Measurements from ENCODE around the gene CLSTN3. TPM values are rescaled to one million over a fixed set of nuclear protein-coding genes. Genes with fewer than 3 reads are reported as not detected.
A peak's percentile ranks its signal among the peaks of the same experiment; 100 is the strongest.

CLSTN3 gene
- total RNA-seq, 1 experiment from 2014 or later, result 40.2 TPM

GRCh38 chr12:7143564-7143963, 13.4 kb downstream of the CLSTN3 start:
- no peaks in the 10 kb centered on the region for H3K4me1 Mint-ChIP-seq (ENCODE audit: low read depth, unreplicated experiment)
- H3K27me3 Mint-ChIP-seq (ENCODE audit: insufficient read depth, unreplicated experiment), result no peaks in the 10 kb centered on the region
- peaks cover 17% of the 10 kb centered on the region for H3K36me3 Mint-ChIP-seq (ENCODE audit: insufficient read depth, unreplicated experiment)
- H3K27ac Mint-ChIP-seq (ENCODE audit: unreplicated experiment), result no peak overlapping the region
- no peaks in the 10 kb centered on the region for H3K36me3 ChIP-seq (ENCODE audit: control insufficient read depth, insufficient read depth, low read length)
- H3K4me3 Mint-ChIP-seq (ENCODE audit: unreplicated experiment), result no peak overlapping the region
- no peaks in the 10 kb centered on the region for H3K27me3 ChIP-seq (replicated peaks; ENCODE audit: control insufficient read depth, insufficient read depth, low read length)
- CTCF ChIA-PET, result interaction anchor here (0.8 to 2.0 kb wide), 3 partner anchors 12 to 83 kb away, joined by 3 to 9 read pairs (median 6); partner anchors contain the start of gene C1S
- no peaks in the 10 kb centered on the region for H3K4me1 ChIP-seq
- H3K4me3 ChIP-seq (ENCODE audit: low read depth, low read length), result no peak overlapping the region
- intact Hi-C loops (cut with micrococcal nuclease; ENCODE audit: unreplicated experiment), result no loop called here
- no peaks in the 10 kb centered on the region for H3K9me3 ChIP-seq
- H3K9me3 Mint-ChIP-seq (ENCODE audit: unreplicated experiment), result no peaks in the 10 kb centered on the region
- DNase-seq, result no peak
- POLR2A ChIA-PET, result no interaction called here
- no peak for TF ChIP-seq CTCF (IDR thresholded peaks at IDR 0.05; ENCODE audit: insufficient read depth in 1 of 2, low read depth in 1 of 2, low read length in 1 of 2, severe bottlenecking in 1 of 2, unreplicated experiment in 1 of 2)
- no TSS peak for BruUV-seq (replicated peaks)

GRCh38 chr12:7144414-7145120, 14.4 kb downstream of the CLSTN3 start:
- TF ChIP-seq CTCF (IDR thresholded peaks at IDR 0.05; ENCODE audit: insufficient read depth in 1 of 2, low read depth in 1 of 2, low read length in 1 of 2, severe bottlenecking in 1 of 2, unreplicated experiment in 1 of 2), result peak; percentile 61 to 65
- Histone ChIP-seq H3K9me3 (no peaks in the 10 kb centered on the region), H3K4me3 (ENCODE audit: low read depth, low read length) (no peak overlapping the region), H3K36me3 (ENCODE audit: control insufficient read depth, insufficient read depth, low read length) (no peaks in the 10 kb centered on the region), H3K27me3 (replicated peaks; ENCODE audit: control insufficient read depth, insufficient read depth, low read length) (no peaks in the 10 kb centered on the region), H3K4me1 (no peaks in the 10 kb centered on the region)
- Mint-ChIP-seq H3K4me1 (ENCODE audit: low read depth, unreplicated experiment) (no peaks in the 10 kb centered on the region), H3K36me3 (ENCODE audit: insufficient read depth, unreplicated experiment) (peaks cover 11% of the 10 kb centered on the region), H3K9me3 (ENCODE audit: unreplicated experiment) (no peaks in the 10 kb centered on the region), H3K4me3 (ENCODE audit: unreplicated experiment) (no peak overlapping the region), H3K27me3 (ENCODE audit: insufficient read depth, unreplicated experiment) (no peaks in the 10 kb centered on the region), H3K27ac (ENCODE audit: unreplicated experiment) (no peak overlapping the region)
- peak; percentile 34 to 42 for DNase-seq
- intact Hi-C loops (cut with micrococcal nuclease; ENCODE audit: unreplicated experiment), result loop anchor here (1.0 kb wide), 1 partner anchor 84 kb away; the partner anchor contains the start of gene C1S
- no TSS peak for BruUV-seq (replicated peaks)
- ChIA-PET POLR2A (no interaction called here), CTCF (interaction anchor here (0.5 to 2.0 kb wide), 7 partner anchors 11 to 198 kb away, joined by 3 to 9 read pairs (median 3); partner anchors contain the start of gene C1S)

DNA sequence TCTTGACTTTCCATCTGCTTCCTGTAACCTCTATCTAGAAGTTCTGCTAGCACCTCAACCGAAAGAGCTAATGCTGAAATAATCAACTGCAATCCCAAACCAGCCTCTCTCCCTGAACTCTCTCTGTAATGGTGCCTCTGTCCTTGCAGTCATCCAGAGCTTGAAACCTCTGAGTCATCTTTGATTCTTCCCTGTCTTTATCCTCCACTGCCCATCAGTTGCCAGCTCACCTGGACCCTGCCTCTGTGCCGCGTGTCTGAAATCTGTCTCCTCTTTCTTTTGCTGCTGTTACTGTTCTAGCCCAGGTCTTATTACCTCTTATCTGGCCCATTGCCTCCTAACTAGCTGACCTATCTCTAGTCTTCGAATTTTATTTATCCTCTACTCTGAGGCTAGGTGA, 15.5 kb downstream of the CLSTN3 start:
- H3K27me3 ChIP-seq (replicated peaks; ENCODE audit: control insufficient read depth, insufficient read depth, low read length), result no peaks in the 10 kb centered on the region
- TF ChIP-seq CTCF (IDR thresholded peaks at IDR 0.05; ENCODE audit: insufficient read depth in 1 of 2, low read depth in 1 of 2, low read length in 1 of 2, severe bottlenecking in 1 of 2, unreplicated experiment in 1 of 2), result no peak
- ChIA-PET CTCF (interaction anchor here (2.0 kb wide), 1 partner anchor 9 kb away, joined by 9 read pairs; no protein-coding TSS in a partner anchor), POLR2A (interaction anchor here (0.7 kb wide), 1 partner anchor 60 kb away, joined by 5 read pairs; no protein-coding TSS in a partner anchor)
- H3K4me1 Mint-ChIP-seq (ENCODE audit: low read depth, unreplicated experiment), result no peaks in the 10 kb centered on the region
- no peak overlapping the region for H3K27ac Mint-ChIP-seq (ENCODE audit: unreplicated experiment)
- no peak for DNase-seq
- H3K9me3 Mint-ChIP-seq (ENCODE audit: unreplicated experiment), result no peaks in the 10 kb centered on the region
- no peak overlapping the region for H3K4me3 ChIP-seq (ENCODE audit: low read depth, low read length)
- BruUV-seq (replicated peaks), result no TSS peak
- H3K4me3 Mint-ChIP-seq (ENCODE audit: unreplicated experiment), result no peak overlapping the region
- H3K4me1 ChIP-seq, result no peaks in the 10 kb centered on the region
- peaks cover 17% of the 10 kb centered on the region for H3K36me3 Mint-ChIP-seq (ENCODE audit: insufficient read depth, unreplicated experiment)
- H3K9me3 ChIP-seq, result no peaks in the 10 kb centered on the region
- no peaks in the 10 kb centered on the region for H3K27me3 Mint-ChIP-seq (ENCODE audit: insufficient read depth, unreplicated experiment)
- intact Hi-C loops (cut with micrococcal nuclease; ENCODE audit: unreplicated experiment), result no loop called here
- no peaks in the 10 kb centered on the region; the same call in 1 of the 2 replicates for H3K36me3 ChIP-seq (ENCODE audit: control insufficient read depth, insufficient read depth, low read length)

Measured in Caco-2 (cell line).